Neural crest cell (in vitro differentiated cells): Measurements from ENCODE around the gene AGBL4. TPM values are rescaled to one million over a fixed set of nuclear protein-coding genes. Genes with fewer than 3 reads are reported as not detected.

ENCODE experiments used
- DNase-seq: peaks from one replicate; pipeline ENCODE4 v3.0.0; 2021; ENCODE audit warnings: low read depth, mixed read lengths, low spot score
- H3K27ac Mint-ChIP-seq: one replicate; pipeline ENCODE4 v1.8.0; 2021; ENCODE audit warnings: mild to moderate bottlenecking, mixed read lengths; ENCODE audit not compliant: unreplicated experiment
- H3K27me3 Mint-ChIP-seq: 2 replicates; pipeline ENCODE4 v1.8.0; 2021; ENCODE audit warnings: low read depth, mild to moderate bottlenecking, mixed read lengths
- H3K36me3 Mint-ChIP-seq: 2 replicates; pipeline ENCODE4 v1.8.0; 2021; ENCODE audit warnings: low read depth, mild to moderate bottlenecking, mixed read lengths
- H3K4me1 Mint-ChIP-seq: 2 replicates; pipeline ENCODE4 v1.8.0; 2021; ENCODE audit warnings: mixed read lengths
- H3K4me3 Mint-ChIP-seq: one replicate; pipeline ENCODE4 v1.8.0; 2021; ENCODE audit warnings: mild to moderate bottlenecking, mixed read lengths
- H3K9me3 Mint-ChIP-seq: 2 replicates; pipeline ENCODE4 v1.8.0; 2021; ENCODE audit warnings: mixed read lengths
- long read RNA-seq: library from polyadenylated mRNA; unstranded; transcript quantifications from one replicate; pipeline ENCODE4 v2.0.0, GENCODE V29; 2020
- total RNA-seq: library from RNA; stranded (reverse); gene quantifications from 2 replicates; pipeline ENCODE4 v1.2.1, GENCODE V29; 2021
- TF ChIP-seq, protein P1 (sequence below): fragments of 200-600 bp; sonication (generic); conservative IDR thresholded peaks from 2 replicates; pipeline ENCODE4 v1.5.0; 2021; ENCODE audit warnings: antibody characterized with exemption, mild to moderate bottlenecking

AGBL4 gene
- 0.09 and 0.68 TPM in 2 replicates for total RNA-seq
- long read RNA-seq: 0 reads

DNA sequence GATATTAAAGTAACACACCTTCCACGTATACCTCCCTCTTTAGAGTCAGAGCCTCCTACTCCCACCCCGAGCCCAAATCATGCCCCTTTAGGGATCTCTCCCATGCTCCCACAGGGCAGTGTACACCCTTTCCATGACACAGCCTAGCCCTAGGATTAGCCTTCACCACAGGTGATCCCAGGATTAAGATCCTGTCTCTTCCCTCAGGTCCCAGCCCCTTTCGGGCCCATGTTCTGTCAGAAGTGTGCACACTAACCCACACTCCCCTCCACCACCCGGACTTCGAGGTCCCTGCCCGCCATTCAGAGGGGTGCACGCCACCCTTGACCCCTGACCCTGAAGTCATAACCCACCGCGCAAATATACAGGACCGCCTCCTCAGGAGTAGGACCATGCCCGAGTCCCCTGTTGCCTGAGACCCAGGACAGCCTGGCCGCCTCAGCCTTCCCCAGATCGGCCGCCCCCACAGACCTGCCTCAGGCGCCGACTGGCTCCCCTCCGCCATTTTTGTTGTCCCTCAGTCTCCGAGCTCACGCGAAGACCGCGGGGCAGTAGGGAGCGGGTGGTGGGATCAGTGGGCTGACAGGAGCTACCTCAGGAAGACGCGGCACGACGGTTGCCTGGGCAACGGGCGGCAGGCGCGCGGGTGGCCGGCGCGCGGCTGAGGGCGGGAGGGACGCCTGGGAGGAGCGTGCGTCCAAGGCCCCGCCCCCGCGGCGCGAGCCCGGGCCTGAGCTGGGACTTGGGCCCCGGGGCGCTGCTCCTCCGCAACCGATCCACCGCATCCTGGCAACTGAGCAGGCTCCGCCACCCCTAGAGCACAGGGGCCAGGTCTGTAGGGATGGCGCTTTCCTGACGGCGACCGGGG is at the start of gene AGBL4:
Gene AGBL4 (minus strand): TSS at position 663 of the 868 bp plus-strand sequence.
- peaks cover 12% of the 10 kb centered on the region for H3K36me3 Mint-ChIP-seq
- TF ChIP-seq, protein P1, sequence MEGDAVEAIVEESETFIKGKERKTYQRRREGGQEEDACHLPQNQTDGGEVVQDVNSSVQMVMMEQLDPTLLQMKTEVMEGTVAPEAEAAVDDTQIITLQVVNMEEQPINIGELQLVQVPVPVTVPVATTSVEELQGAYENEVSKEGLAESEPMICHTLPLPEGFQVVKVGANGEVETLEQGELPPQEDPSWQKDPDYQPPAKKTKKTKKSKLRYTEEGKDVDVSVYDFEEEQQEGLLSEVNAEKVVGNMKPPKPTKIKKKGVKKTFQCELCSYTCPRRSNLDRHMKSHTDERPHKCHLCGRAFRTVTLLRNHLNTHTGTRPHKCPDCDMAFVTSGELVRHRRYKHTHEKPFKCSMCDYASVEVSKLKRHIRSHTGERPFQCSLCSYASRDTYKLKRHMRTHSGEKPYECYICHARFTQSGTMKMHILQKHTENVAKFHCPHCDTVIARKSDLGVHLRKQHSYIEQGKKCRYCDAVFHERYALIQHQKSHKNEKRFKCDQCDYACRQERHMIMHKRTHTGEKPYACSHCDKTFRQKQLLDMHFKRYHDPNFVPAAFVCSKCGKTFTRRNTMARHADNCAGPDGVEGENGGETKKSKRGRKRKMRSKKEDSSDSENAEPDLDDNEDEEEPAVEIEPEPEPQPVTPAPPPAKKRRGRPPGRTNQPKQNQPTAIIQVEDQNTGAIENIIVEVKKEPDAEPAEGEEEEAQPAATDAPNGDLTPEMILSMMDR: no peak
- H3K4me1 Mint-ChIP-seq: no peaks in the 10 kb centered on the region
- no peaks in the 10 kb centered on the region for H3K27me3 Mint-ChIP-seq
- no peak within 1 kb of the TSS for H3K4me3 Mint-ChIP-seq
- peaks cover 20% of the 10 kb centered on the region for H3K9me3 Mint-ChIP-seq
- no peak for DNase-seq
- H3K27ac Mint-ChIP-seq: no peak within 1 kb of the TSS

- Mint-ChIP-seq H3K4me1 (no peaks in the 10 kb centered on the region), H3K36me3 (peaks cover 4% of the 10 kb centered on the region), H3K27me3 (no peaks in the 10 kb centered on the region), H3K4me3 (no peak overlapping the region), H3K9me3 (peaks cover 39% of the 10 kb centered on the region), H3K27ac (no peak overlapping the region)
- TF ChIP-seq, protein P1: no peak
- no peak for DNase-seq
These were observed 43.1 kb upstream of the AGBL4 start for GRCh38 chr1:50066806-50067205.

DNA sequence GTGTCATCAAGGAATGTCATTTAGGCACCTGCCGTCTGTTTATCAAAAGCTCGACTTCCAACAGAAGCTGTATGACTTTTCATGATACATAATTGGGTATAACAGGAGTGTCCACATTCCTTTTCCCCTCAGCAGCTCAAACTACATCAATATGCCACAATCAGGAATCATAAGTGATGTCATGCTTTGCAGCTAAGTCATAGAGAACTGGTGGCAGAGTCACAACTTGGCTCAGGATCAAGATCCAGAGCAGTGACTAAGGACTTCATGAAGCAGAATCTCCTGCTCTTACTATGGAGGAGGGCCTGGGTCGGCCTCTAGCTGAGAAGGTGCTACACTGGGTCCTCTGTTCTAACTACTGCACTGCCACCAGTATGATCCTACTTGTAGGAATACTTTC is 36.5 kb upstream of the AGBL4 start:
- Mint-ChIP-seq H3K27ac (no peak overlapping the region), H3K4me1 (no peaks in the 10 kb centered on the region), H3K27me3 (no peaks in the 10 kb centered on the region), H3K9me3 (peaks cover 45% of the 10 kb centered on the region), H3K36me3 (peaks cover 2% of the 10 kb centered on the region), H3K4me3 (no peak overlapping the region)
- no peak for DNase-seq
- TF ChIP-seq, protein P1: no peak

GRCh38 chr1:50048791-50049190 is 25.0 kb upstream of the AGBL4 start:
- Mint-ChIP-seq H3K4me3 (no peak overlapping the region), H3K27me3 (no peaks in the 10 kb centered on the region), H3K36me3 (peaks cover 3% of the 10 kb centered on the region), H3K9me3 (peaks cover 17% of the 10 kb centered on the region), H3K4me1 (no peaks in the 10 kb centered on the region), H3K27ac (no peak overlapping the region)
- no peak for DNase-seq
- TF ChIP-seq, protein P1: no peak

DNA sequence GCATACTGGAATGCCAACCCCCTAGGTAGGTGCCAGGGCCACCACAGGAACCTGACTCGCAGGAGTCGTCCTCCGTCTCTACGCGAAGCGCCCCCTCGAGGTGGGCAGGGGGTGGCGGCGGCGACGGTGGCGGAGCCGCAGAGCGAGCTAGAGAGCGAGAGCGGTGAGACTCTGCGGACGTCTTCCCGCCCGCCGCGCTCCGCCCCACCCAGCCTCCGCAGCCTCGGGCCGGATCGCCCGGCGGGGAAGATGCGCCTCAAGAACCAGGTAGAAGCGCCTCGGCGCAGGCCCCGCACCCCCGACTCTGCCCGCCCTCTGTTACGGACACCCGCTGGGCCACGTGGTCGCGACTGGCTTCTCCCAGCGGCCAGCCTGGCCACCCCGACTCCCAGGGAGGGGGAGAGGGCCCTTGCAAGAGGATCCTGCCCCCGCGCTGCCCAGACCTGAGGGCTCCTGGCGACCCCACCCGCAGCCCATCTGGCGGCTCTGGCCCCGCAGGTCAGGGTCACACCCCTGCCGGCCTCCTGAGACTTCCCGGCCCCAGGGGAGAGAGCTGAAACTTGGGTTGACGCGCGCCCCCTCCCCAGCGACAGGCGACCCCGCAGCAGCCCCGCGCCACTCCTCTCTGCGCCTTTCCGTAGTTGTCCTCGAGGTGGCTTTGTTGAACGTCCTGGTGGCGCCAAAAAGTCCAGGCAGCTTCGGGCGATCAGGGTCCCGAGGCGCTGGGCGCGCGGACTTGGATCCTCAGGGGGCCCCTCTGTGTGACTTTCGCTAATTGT is 24.4 kb upstream of the AGBL4 start:
- Mint-ChIP-seq H3K27ac (no peak overlapping the region), H3K4me1 (no peaks in the 10 kb centered on the region), H3K9me3 (peaks cover 16% of the 10 kb centered on the region), H3K27me3 (no peaks in the 10 kb centered on the region), H3K36me3 (peaks cover 5% of the 10 kb centered on the region), H3K4me3 (no peak overlapping the region)
- no peak for DNase-seq
- TF ChIP-seq, protein P1: no peak
